ENCODE measurements around the gene GATAD1.
"Not testable (repeated sequence)": the region's sequence is repeated elsewhere in the genome, so short reads cannot be mapped to it uniquely, and the experiment has no call there.

DNA sequence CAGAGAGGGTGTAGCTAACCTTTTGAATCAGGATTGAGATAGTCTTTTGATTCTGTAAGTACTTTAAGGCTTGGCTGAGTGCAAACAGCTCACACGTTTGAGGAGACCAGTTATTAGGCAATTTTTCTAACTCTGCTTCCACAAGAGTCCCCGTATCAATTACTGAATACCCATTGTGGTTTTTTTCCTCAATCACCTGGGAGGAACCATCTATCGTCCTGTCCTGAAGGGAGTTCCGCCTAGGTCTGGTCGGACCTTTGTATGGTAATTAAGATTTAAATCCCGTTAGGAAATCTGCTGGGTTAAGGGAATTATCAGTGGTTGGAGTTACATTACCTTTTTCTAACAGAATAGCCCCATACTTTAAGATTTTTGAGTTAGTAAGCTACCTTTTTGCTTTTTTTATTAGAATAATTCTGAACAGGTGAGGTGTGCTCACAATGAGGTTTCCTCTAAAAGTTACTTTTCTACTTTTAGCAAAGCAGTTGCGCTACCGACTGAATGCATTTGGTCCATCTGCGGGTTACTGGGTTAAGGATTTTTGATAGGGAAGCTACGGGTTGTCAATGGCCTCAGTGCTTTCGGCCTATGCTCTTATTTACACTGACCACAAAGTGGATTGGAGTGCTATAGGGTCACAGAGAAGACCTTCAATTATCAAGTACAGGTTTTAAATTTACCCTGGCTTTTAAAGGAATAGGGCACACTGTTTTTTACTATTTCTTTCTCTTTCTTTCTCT is 28.7 kb downstream of the GATAD1 start:
- not testable (repeated sequence) for TF ChIP-seq FOSL2 (IDR thresholded peaks at IDR 0.05; ENCODE audit: borderline replicate concordance, low read depth); MEF2A (IDR thresholded peaks at IDR 0.05; ENCODE audit: borderline replicate concordance, low read depth); RFX5 (IDR thresholded peaks at IDR 0.05; ENCODE audit: low read length); ELF1 (IDR thresholded peaks at IDR 0.05); TCF12 (IDR thresholded peaks at IDR 0.05); YY1 (IDR thresholded peaks at IDR 0.05; ENCODE audit: low read depth); FOXJ3 (CRISPR knock-in tag; IDR thresholded peaks at IDR 0.05); RAD21 (IDR thresholded peaks at IDR 0.05; ENCODE audit: low read length)
- TF ChIP-seq, protein P1, sequence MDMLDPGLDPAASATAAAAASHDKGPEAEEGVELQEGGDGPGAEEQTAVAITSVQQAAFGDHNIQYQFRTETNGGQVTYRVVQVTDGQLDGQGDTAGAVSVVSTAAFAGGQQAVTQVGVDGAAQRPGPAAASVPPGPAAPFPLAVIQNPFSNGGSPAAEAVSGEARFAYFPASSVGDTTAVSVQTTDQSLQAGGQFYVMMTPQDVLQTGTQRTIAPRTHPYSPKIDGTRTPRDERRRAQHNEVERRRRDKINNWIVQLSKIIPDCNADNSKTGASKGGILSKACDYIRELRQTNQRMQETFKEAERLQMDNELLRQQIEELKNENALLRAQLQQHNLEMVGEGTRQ (IDR thresholded peaks at IDR 0.05; ENCODE audit: borderline replicate concordance, low read depth, low read length): not testable (repeated sequence)
- TF ChIP-seq, protein P2, sequence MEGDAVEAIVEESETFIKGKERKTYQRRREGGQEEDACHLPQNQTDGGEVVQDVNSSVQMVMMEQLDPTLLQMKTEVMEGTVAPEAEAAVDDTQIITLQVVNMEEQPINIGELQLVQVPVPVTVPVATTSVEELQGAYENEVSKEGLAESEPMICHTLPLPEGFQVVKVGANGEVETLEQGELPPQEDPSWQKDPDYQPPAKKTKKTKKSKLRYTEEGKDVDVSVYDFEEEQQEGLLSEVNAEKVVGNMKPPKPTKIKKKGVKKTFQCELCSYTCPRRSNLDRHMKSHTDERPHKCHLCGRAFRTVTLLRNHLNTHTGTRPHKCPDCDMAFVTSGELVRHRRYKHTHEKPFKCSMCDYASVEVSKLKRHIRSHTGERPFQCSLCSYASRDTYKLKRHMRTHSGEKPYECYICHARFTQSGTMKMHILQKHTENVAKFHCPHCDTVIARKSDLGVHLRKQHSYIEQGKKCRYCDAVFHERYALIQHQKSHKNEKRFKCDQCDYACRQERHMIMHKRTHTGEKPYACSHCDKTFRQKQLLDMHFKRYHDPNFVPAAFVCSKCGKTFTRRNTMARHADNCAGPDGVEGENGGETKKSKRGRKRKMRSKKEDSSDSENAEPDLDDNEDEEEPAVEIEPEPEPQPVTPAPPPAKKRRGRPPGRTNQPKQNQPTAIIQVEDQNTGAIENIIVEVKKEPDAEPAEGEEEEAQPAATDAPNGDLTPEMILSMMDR (IDR thresholded peaks at IDR 0.05): not testable (repeated sequence)
- TF ChIP-seq, protein P3, sequence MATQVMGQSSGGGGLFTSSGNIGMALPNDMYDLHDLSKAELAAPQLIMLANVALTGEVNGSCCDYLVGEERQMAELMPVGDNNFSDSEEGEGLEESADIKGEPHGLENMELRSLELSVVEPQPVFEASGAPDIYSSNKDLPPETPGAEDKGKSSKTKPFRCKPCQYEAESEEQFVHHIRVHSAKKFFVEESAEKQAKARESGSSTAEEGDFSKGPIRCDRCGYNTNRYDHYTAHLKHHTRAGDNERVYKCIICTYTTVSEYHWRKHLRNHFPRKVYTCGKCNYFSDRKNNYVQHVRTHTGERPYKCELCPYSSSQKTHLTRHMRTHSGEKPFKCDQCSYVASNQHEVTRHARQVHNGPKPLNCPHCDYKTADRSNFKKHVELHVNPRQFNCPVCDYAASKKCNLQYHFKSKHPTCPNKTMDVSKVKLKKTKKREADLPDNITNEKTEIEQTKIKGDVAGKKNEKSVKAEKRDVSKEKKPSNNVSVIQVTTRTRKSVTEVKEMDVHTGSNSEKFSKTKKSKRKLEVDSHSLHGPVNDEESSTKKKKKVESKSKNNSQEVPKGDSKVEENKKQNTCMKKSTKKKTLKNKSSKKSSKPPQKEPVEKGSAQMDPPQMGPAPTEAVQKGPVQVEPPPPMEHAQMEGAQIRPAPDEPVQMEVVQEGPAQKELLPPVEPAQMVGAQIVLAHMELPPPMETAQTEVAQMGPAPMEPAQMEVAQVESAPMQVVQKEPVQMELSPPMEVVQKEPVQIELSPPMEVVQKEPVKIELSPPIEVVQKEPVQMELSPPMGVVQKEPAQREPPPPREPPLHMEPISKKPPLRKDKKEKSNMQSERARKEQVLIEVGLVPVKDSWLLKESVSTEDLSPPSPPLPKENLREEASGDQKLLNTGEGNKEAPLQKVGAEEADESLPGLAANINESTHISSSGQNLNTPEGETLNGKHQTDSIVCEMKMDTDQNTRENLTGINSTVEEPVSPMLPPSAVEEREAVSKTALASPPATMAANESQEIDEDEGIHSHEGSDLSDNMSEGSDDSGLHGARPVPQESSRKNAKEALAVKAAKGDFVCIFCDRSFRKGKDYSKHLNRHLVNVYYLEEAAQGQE (IDR thresholded peaks at IDR 0.05; ENCODE audit: low read depth, low read length): not testable (repeated sequence)

Measured in SK-N-SH (cell line).